Peyer's patch (tissue), 4 donors: ENCODE data around the gene CARD14. TPM values are rescaled to one million over a fixed set of nuclear protein-coding genes. Genes with fewer than 3 reads are reported as not detected.

Experiments used
- DNase-seq, 3 donors: peaks; one replicate each; pipeline ENCODE4 v3.0.0-alpha.2; 2017 to 2019
- H3K27ac ChIP-seq, 4 donors: fragments of 200-600 bp; sonication (generic); one replicate each; pipeline ENCODE4 v1.5.1; 2016 to 2019
- H3K27me3 ChIP-seq, 2 donors: fragments of 200-600 bp; sonication (generic); one replicate each; pipeline ENCODE4 v1.5.1; 2019
- H3K36me3 ChIP-seq, 3 donors: fragments of 200-600 bp; sonication (generic); one replicate each; pipeline ENCODE4 v1.5.1; 2016 to 2019
- H3K4me1 ChIP-seq, 4 donors: fragments of 200-600 bp; sonication (generic); one replicate each; pipeline ENCODE4 v1.5.1; 2016 to 2019
- H3K4me3 ChIP-seq, 4 donors: fragments of 200-600 bp; sonication (generic); 1 replicate in 3 of 4; 2 replicates in 1 of 4; pipeline ENCODE4 v1.5.1; 2016 to 2019; ENCODE audit warnings: mild to moderate bottlenecking in 1 of 4
- H3K9me3 ChIP-seq, 4 donors: fragments of 200-600 bp; sonication (generic); one replicate each; pipeline ENCODE4 v1.5.1; 2016 to 2019; ENCODE audit warnings: mild to moderate bottlenecking in 1 of 4
- POLR2A ChIP-seq, 2 donors: fragments of 450-650 bp; IDR thresholded peaks; one replicate each; pipeline ENCODE4 v1.5.1; 2017; ENCODE audit warnings: antibody characterized with exemption in 2 of 2, mild to moderate bottlenecking in 2 of 2, moderate library complexity in 2 of 2
- total RNA-seq, 4 donors: library from RNA; depleted of rRNA; stranded (reverse); fragments of >200 nt; gene quantifications; one replicate each; pipeline ENCODE4 v1.1.0, GENCODE V29; 2016
- TF ChIP-seq, protein P1 (sequence below), 6 experiments: fragments of 450-650 bp in 4 of 6; fragments of 200-600 bp in 2 of 6; sonication (generic) in 1 of 6; IDR thresholded peaks; one replicate each; pipeline ENCODE4 v1.5.1; 2017 to 2019; ENCODE audit warnings: antibody characterized with exemption in 6 of 6, mild to moderate bottlenecking in 3 of 6, moderate library complexity in 1 of 6

CARD14 gene
- total RNA-seq, 4 donors from 2014 or later: 0.94 to 5.4 (median 2.6) TPM

- no peaks in the 10 kb centered on the region for H3K27me3 ChIP-seq
- DNase-seq: no peak
- H3K9me3 ChIP-seq: no peaks in the 10 kb centered on the region
- H3K4me1 ChIP-seq: peaks cover 0 to 24% (median 6%) of the 10 kb centered on the region in 4 donors
- TF ChIP-seq POLR2A (IDR thresholded peaks at IDR 0.05): no peak
- TF ChIP-seq, protein P1, sequence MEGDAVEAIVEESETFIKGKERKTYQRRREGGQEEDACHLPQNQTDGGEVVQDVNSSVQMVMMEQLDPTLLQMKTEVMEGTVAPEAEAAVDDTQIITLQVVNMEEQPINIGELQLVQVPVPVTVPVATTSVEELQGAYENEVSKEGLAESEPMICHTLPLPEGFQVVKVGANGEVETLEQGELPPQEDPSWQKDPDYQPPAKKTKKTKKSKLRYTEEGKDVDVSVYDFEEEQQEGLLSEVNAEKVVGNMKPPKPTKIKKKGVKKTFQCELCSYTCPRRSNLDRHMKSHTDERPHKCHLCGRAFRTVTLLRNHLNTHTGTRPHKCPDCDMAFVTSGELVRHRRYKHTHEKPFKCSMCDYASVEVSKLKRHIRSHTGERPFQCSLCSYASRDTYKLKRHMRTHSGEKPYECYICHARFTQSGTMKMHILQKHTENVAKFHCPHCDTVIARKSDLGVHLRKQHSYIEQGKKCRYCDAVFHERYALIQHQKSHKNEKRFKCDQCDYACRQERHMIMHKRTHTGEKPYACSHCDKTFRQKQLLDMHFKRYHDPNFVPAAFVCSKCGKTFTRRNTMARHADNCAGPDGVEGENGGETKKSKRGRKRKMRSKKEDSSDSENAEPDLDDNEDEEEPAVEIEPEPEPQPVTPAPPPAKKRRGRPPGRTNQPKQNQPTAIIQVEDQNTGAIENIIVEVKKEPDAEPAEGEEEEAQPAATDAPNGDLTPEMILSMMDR (IDR thresholded peaks at IDR 0.05): no peak
- H3K36me3 ChIP-seq: peaks cover 0 to 14% (median 0%) of the 10 kb centered on the region in 3 donors
- peak overlapping the region in 3 of 4 donors; percentile 78 to 95 (median 85) for H3K4me3 ChIP-seq
- H3K27ac ChIP-seq: no peak overlapping the region
Measured at GRCh38 chr17:80221351-80222105, 51.7 kb downstream of the CARD14 start.

DNA sequence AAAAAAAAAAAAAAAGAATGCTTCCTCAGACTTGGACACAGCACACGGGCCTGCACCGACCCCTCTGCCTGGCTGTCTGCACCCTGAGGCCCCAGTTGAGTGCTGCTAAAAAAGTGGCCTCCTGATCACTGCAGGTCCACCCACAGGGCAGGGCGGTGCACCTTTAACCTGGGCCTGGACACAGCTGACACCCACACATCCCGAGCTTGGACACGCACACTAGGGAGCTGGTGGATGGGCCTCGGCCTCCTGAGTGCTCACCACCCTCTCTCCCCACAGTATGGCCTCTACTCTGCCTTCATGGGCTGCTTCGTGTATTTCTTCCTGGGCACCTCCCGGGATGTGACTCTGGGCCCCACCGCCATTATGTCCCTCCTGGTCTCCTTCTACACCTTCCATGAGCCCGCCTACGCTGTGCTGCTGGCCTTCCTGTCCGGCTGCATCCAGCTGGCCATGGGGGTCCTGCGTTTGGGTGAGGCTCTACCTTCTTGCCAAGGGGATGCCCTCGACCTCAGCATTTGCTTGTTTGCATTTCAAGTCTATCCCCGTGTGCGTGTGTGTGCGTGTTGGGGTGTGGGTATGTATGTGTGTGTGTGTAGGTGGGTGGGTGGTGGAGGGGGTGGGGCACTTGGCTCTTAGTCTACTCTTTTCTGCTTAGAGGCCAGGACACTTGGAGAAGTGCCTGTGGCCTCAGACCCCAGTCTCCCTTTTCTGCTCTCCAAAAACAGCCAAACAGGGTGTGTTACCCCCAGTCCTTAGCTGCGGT, 52.7 kb downstream of the CARD14 start:
- no peak for DNase-seq
- Histone ChIP-seq H3K27ac (no peak overlapping the region), H3K36me3 (peaks cover 0 to 4% (median 0%) of the 10 kb centered on the region in 3 donors), H3K4me1 (peaks cover 0 to 24% (median 6%) of the 10 kb centered on the region in 4 donors), H3K27me3 (no peaks in the 10 kb centered on the region), H3K9me3 (no peaks in the 10 kb centered on the region), H3K4me3 (no peak overlapping the region)
- TF ChIP-seq, protein P1 (IDR thresholded peaks at IDR 0.05): no peak
- TF ChIP-seq POLR2A (IDR thresholded peaks at IDR 0.05): no peak

GRCh38 chr17:80223142-80223815, 53.4 kb downstream of the CARD14 start:
- Histone ChIP-seq H3K36me3 (no peaks in the 10 kb centered on the region), H3K9me3 (no peaks in the 10 kb centered on the region), H3K27ac (no peak overlapping the region), H3K27me3 (no peaks in the 10 kb centered on the region), H3K4me1 (peaks cover 0 to 20% (median 6%) of the 10 kb centered on the region in 4 donors), H3K4me3 (no peak overlapping the region)
- TF ChIP-seq, protein P1 (IDR thresholded peaks at IDR 0.05): no peak
- TF ChIP-seq POLR2A (IDR thresholded peaks at IDR 0.05): no peak
- DNase-seq: no peak

GRCh38 chr17:80223838-80224497, 54.1 kb downstream of the CARD14 start:
- Histone ChIP-seq H3K4me1 (peaks cover 0 to 15% (median 5%) of the 10 kb centered on the region in 4 donors), H3K27ac (no peak overlapping the region), H3K4me3 (no peak overlapping the region), H3K36me3 (no peaks in the 10 kb centered on the region), H3K9me3 (no peaks in the 10 kb centered on the region), H3K27me3 (no peaks in the 10 kb centered on the region)
- peak in 1 of 3 donors; percentile 24 for DNase-seq
- TF ChIP-seq, protein P1 (IDR thresholded peaks at IDR 0.05): no peak
- no peak for TF ChIP-seq POLR2A (IDR thresholded peaks at IDR 0.05)

- no peak for DNase-seq
- no peak for TF ChIP-seq POLR2A (IDR thresholded peaks at IDR 0.05)
- TF ChIP-seq, protein P1 (IDR thresholded peaks at IDR 0.05): no peak
- no peak overlapping the region for H3K27ac ChIP-seq
- peaks cover 0 to 10% (median 2%) of the 10 kb centered on the region in 4 donors for H3K4me1 ChIP-seq
- H3K27me3 ChIP-seq: no peaks in the 10 kb centered on the region
- no peaks in the 10 kb centered on the region for H3K36me3 ChIP-seq
- H3K9me3 ChIP-seq: no peaks in the 10 kb centered on the region
- no peak overlapping the region for H3K4me3 ChIP-seq
Measured at GRCh38 chr17:80224683-80225082, 54.9 kb downstream of the CARD14 start.
